ENCODE results near the gene DOCK7. TPM values are rescaled to one million over a fixed set of nuclear protein-coding genes. Genes with fewer than 3 reads are reported as not detected.

Gene DOCK7
- total RNA-seq, 1 donor from 2014 or later, result 46.0 TPM

DNA sequence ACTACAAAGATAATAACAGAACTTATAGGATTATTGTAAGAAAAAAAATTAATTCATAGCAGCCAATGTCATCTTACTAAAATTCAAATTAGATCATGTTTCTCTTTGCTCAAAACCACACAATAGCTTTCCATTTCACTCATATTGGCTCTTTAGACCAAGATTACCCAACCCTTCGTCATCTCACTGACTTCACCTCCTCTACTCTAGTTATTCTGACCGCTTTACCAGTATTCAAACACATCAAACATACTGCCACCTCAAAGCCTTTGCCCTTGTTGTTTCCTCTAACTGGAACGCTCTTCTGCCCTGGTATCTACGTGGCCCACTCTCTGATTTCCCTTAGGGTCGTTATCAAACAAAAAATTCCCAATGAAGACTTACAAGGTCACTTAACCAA lies 89.1 kb downstream of the DOCK7 start:
- DNase-seq (ENCODE audit: low spot score in 2 of 2), result no peak
- no peak overlapping the region for H3K27ac ChIP-seq
- H3K4me3 ChIP-seq, result no peak overlapping the region
- no peaks in the 10 kb centered on the region for H3K9me3 ChIP-seq
- no peaks in the 10 kb centered on the region for H3K36me3 ChIP-seq
- TF ChIP-seq, protein P1, sequence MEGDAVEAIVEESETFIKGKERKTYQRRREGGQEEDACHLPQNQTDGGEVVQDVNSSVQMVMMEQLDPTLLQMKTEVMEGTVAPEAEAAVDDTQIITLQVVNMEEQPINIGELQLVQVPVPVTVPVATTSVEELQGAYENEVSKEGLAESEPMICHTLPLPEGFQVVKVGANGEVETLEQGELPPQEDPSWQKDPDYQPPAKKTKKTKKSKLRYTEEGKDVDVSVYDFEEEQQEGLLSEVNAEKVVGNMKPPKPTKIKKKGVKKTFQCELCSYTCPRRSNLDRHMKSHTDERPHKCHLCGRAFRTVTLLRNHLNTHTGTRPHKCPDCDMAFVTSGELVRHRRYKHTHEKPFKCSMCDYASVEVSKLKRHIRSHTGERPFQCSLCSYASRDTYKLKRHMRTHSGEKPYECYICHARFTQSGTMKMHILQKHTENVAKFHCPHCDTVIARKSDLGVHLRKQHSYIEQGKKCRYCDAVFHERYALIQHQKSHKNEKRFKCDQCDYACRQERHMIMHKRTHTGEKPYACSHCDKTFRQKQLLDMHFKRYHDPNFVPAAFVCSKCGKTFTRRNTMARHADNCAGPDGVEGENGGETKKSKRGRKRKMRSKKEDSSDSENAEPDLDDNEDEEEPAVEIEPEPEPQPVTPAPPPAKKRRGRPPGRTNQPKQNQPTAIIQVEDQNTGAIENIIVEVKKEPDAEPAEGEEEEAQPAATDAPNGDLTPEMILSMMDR (IDR thresholded peaks at IDR 0.05), result no peak
- intact Hi-C loops (cut with DNase I), result no loop called here
- H3K4me1 ChIP-seq, result no peaks in the 10 kb centered on the region
- H3K27me3 ChIP-seq, result no peaks in the 10 kb centered on the region

DNA sequence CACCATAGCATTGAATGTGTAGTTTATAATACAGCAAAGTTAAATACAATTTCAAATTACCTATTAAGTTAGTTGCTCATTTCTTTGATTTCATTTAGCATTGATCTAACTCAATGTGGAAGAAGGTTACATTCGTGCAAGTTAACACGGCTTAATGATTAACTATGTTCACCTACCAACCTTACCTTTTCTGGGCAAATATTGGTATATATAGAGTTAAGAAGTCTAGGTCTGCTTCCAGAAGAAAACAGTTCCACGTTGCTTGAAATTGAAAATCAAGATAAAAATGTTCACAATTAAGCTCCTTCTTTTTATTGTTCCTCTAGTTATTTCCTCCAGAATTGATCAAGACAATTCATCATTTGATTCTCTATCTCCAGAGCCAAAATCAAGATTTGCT lies 90.9 kb downstream of the DOCK7 start, which contains the start of gene ANGPTL3:
Gene ANGPTL3 (plus strand): TSS at position 240 of the 400 bp plus-strand sequence. CDS start 47 bp downstream, at position 287.
- TF ChIP-seq, protein P1 (IDR thresholded peaks at IDR 0.05), result no peak
- peaks cover 0 to 2% of the 10 kb centered on the region in 2 donors for H3K4me1 ChIP-seq
- no peak within 1 kb of the TSS for H3K4me3 ChIP-seq
- intact Hi-C loops (cut with DNase I), result no loop called here
- no peaks in the 10 kb centered on the region for H3K9me3 ChIP-seq
- H3K36me3 ChIP-seq, result no peaks in the 10 kb centered on the region
- H3K27me3 ChIP-seq, result no peaks in the 10 kb centered on the region
- H3K27ac ChIP-seq, result no peak within 1 kb of the TSS
- DNase-seq (ENCODE audit: low spot score in 2 of 2), result no peak

DNA sequence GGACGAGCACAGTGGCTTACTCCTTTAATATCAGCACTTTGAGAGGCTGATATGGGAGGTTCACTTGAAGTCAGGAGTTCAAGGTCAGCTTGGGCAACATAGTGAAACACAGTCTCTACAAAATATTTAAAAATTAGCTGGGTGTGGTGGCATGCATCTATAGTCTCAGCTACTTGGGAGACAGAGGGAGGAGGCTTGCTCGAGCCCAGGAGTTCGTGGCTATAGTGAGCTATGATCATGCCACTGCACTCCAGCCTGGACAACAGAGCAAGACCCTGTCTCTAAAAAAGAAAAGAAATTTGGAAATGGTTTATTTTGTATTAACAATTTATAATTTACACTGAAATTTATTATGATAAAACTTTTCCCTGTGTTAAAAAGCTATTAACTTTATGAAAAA lies 92.5 kb downstream of the DOCK7 start:
- Histone ChIP-seq H3K4me1 (peaks cover 0 to 2% of the 10 kb centered on the region in 2 donors), H3K9me3 (no peaks in the 10 kb centered on the region), H3K4me3 (no peak overlapping the region), H3K27me3 (no peaks in the 10 kb centered on the region), H3K27ac (no peak overlapping the region), H3K36me3 (no peaks in the 10 kb centered on the region)
- no peak for DNase-seq (ENCODE audit: low spot score in 2 of 2)
- intact Hi-C loops (cut with DNase I), result no loop called here
- TF ChIP-seq, protein P1 (IDR thresholded peaks at IDR 0.05), result no peak

- Histone ChIP-seq H3K36me3 (no peaks in the 10 kb centered on the region), H3K9me3 (no peaks in the 10 kb centered on the region), H3K27me3 (no peaks in the 10 kb centered on the region), H3K4me1 (peaks cover 0 to 2% of the 10 kb centered on the region in 2 donors), H3K4me3 (no peak overlapping the region), H3K27ac (peak overlapping the region; percentile 4 to 35)
- intact Hi-C loops (cut with DNase I), result no loop called here
- TF ChIP-seq, protein P1 (IDR thresholded peaks at IDR 0.05), result no peak
- DNase-seq (ENCODE audit: low spot score in 2 of 2), result no peak
Observed at GRCh38 chr1:62593825-62594394, 94.3 kb downstream of the DOCK7 start.

GRCh38 chr1:62590970-62591368 lies 97.2 kb downstream of the DOCK7 start:
- H3K9me3 ChIP-seq, result no peaks in the 10 kb centered on the region
- H3K4me1 ChIP-seq, result peaks cover 0 to 2% of the 10 kb centered on the region in 2 donors
- TF ChIP-seq, protein P1 (IDR thresholded peaks at IDR 0.05), result no peak
- H3K27ac ChIP-seq, result no peak overlapping the region
- no peak overlapping the region for H3K4me3 ChIP-seq
- H3K27me3 ChIP-seq, result no peaks in the 10 kb centered on the region
- H3K36me3 ChIP-seq, result peaks cover under 1 to 2% of the 10 kb centered on the region in 2 donors
- no peak for DNase-seq (ENCODE audit: low spot score in 2 of 2)
- intact Hi-C loops (cut with DNase I), result no loop called here
